Fibroblast of villous mesenchyme (primary cell): Measurements from ENCODE around the gene PSMD1. TPM values are rescaled to one million over a fixed set of nuclear protein-coding genes. Genes with fewer than 3 reads are reported as not detected.
"Not testable (repeated sequence)": the region's sequence is repeated elsewhere in the genome, so short reads cannot be mapped to it uniquely, and the experiment has no call there.

Source experiments
- DNase-seq: peaks from one replicate; pipeline ENCODE4 v3.0.0-alpha.2; 2010; ENCODE audit warnings: low read depth
- H3K4me3 ChIP-seq: 2 replicates; pipeline ENCODE4 v1.5.1; 2011; ENCODE audit warnings: low read depth, mild to moderate bottlenecking, low read length
- total RNA-seq: library from RNA; depleted of rRNA; stranded (reverse); fragments of >200 nt; gene quantifications from 2 replicates; pipeline ENCODE4 v1.2.3, GENCODE V29; 2012
- TF ChIP-seq, protein P1 (sequence below): IDR thresholded peaks from 2 replicates; pipeline ENCODE4 v1.5.1; 2012; ENCODE audit warnings: low read depth, mild to moderate bottlenecking, low read length; ENCODE audit not compliant: insufficient read depth

Gene PSMD1
- total RNA-seq, 1 donor, result 153 TPM

GRCh38 chr2:231133365-231134099 lies 76.9 kb downstream of the PSMD1 start:
- no peak overlapping the region for H3K4me3 ChIP-seq
- peak; percentile 88 for DNase-seq
- TF ChIP-seq, protein P1, sequence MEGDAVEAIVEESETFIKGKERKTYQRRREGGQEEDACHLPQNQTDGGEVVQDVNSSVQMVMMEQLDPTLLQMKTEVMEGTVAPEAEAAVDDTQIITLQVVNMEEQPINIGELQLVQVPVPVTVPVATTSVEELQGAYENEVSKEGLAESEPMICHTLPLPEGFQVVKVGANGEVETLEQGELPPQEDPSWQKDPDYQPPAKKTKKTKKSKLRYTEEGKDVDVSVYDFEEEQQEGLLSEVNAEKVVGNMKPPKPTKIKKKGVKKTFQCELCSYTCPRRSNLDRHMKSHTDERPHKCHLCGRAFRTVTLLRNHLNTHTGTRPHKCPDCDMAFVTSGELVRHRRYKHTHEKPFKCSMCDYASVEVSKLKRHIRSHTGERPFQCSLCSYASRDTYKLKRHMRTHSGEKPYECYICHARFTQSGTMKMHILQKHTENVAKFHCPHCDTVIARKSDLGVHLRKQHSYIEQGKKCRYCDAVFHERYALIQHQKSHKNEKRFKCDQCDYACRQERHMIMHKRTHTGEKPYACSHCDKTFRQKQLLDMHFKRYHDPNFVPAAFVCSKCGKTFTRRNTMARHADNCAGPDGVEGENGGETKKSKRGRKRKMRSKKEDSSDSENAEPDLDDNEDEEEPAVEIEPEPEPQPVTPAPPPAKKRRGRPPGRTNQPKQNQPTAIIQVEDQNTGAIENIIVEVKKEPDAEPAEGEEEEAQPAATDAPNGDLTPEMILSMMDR, result no peak

DNA sequence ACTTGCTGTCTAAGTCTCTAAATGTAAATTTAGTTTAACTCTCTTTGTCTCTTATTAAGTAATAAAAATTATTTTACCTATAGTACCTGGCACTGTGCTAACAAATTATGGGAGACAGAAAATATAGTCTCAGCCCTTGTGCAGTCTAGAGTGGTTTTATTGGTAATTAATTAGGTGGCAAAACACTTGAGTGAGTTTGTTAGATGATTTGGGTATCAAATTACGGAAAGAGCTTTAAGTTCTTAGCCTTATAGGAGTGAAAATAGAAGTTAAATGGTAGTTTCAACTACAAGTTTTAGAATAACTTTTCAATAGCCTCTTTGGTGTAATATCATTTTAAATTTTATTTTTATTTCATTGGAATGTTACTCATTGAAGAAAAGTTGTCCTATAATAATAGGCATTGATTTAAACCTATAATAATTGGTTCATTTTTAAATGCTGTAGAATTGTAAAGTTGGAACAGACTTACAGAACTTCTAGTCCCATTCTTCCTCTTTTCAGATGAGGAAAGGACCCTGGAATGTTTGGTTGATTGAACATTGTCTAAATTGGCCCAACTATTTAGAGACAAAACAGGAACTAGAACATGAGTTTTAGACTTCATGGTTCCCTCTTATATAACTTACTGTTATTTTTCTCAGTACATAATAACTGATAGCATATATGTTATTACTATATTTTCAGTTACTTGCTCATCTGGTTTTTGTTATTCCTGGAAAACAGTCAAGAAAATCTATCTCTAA lies 78.4 kb downstream of the PSMD1 start:
- no peak overlapping the region for H3K4me3 ChIP-seq
- TF ChIP-seq, protein P1, result no peak
- DNase-seq, result no peak

DNA sequence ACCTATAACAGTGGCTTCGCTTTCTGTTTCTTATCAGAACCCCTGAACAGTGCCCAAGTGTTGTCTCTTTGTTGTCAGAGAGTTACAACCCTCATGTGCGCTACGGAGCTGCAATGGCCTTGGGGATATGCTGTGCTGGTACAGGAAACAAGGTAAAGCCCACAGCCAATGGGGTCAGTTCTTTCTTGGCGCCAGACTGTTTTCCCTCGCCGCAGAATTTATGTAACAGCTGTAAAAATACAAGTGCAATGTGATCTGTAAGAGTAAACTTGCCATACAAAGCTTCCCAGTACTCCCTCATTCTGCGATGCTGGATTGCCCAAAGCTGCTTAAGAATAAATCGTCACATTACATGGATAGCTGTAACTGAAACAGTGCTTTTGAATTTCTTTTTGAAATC lies 82.0 kb downstream of the PSMD1 start:
- DNase-seq, result peak; percentile 47
- H3K4me3 ChIP-seq, result no peak overlapping the region
- TF ChIP-seq, protein P1, result no peak

DNA sequence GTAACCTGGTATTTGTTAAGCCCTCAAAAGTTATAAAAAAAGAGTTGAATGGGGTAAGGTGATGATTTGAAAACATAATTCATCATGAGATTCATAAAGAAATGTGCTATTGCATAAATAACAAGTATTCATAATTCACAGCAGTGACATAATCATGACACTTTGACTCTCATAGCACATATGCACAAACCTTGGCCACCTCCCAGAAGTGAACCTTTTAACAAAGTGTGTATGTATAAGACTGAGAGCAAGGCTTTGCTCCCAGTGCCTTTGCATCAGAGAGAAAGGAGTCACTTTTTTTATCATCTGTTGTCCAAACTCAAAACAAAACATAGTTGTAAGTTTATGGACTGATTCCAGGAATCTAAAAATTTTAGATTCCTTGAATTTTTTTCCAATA lies 83.1 kb downstream of the PSMD1 start:
- no peak overlapping the region for H3K4me3 ChIP-seq
- TF ChIP-seq, protein P1, result no peak
- DNase-seq, result no peak

DNA sequence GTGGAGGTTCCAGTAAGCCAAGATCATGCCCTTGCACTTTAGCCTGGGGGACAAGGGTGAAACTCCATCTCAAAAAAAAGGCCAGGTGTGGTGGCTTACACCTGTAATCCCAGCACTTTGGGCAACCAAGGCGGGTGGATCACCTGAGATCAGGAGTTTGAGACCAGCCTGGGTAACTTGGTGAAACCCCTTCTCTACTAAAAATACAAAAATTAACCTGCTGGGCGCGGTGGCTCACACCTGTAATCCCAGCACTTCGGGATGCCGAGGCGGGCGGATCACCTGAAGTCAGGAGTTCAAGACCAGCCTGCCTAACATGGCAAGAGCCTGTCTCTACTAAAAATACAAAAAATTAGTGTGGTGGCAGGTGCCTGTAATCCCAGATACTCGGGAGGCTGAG lies 84.1 kb downstream of the PSMD1 start:
- DNase-seq, H3K4me3 ChIP-seq: not testable (repeated sequence)

DNA sequence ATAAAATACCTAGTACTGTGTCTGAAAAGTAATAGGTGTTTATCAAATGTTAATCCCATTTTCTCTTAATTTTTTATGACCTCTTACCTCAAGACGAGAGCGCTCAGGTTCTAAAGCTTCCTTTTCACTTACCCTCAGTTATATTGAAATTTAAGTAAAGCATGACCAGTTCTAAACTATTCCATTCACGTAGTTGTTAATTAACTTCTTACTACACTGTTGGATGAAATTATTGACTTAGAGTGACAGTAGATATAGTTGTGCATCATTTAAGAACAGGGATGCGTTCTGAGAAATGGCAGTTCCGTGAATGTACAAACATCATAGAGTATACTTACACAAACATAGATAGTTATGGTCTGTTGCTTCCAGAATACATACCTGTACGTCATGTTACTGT lies 88.2 kb downstream of the PSMD1 start:
- no peak for DNase-seq

GRCh38 chr2:231146665-231147064 lies 90.0 kb downstream of the PSMD1 start:
- TF ChIP-seq, protein P1, result no peak
- DNase-seq, result no peak
- no peak overlapping the region for H3K4me3 ChIP-seq

More for the DNA sequence above, 88.2 kb downstream of the PSMD1 start:
- no peak overlapping the region for H3K4me3 ChIP-seq
- TF ChIP-seq, protein P1, result no peak
